SU-DHL-6 (cell line): ENCODE data around the gene SNX2.

ENCODE experiments used
- H2AFZ ChIP-seq: fragments of 200-600 bp; sonication (generic); 2 replicates; pipeline ENCODE4 v1.6.1; 2014; ENCODE audit warnings: low read depth, mild to moderate bottlenecking, moderate library complexity, mixed read lengths, antibody characterized with exemption, low read length; ENCODE audit not compliant: severe bottlenecking
- H3F3A ChIP-seq: fragments of 200-600 bp; shearing (Covaris generic); 2 replicates; pipeline ENCODE4 v1.6.0; 2016; ENCODE audit warnings: antibody characterized with exemption, mild to moderate bottlenecking; ENCODE audit not compliant: insufficient read depth
- H3K27ac ChIP-seq: fragments of 200-600 bp; sonication (generic); 2 replicates; pipeline ENCODE4 v1.5.1; 2016; ENCODE audit warnings: low read depth, mild to moderate bottlenecking, low read length, moderate library complexity, mixed read lengths
- H3K27me3 ChIP-seq: fragments of 200-600 bp; sonication (generic), shearing (Covaris generic); 2 replicates; pipeline ENCODE4 v1.6.0; 2014; ENCODE audit warnings: mild to moderate bottlenecking, low read length
- H3K36me3 ChIP-seq: fragments of 200-600 bp; sonication (generic); 2 replicates; pipeline ENCODE4 v1.6.1; 2014; ENCODE audit warnings: mild to moderate bottlenecking, low read length, mixed read lengths
- H3K4me2 ChIP-seq: fragments of 300-600, 200-600 bp; shearing (Covaris generic), sonication (generic); 2 replicates; pipeline ENCODE4 v1.6.0; 2014; ENCODE audit warnings: low read length, low read depth, mild to moderate bottlenecking; ENCODE audit not compliant: poor library complexity, severe bottlenecking
- H3K4me3 ChIP-seq: fragments of 200-600 bp; sonication (generic); 2 replicates; pipeline ENCODE4 v1.5.1; 2014; ENCODE audit warnings: antibody characterized with exemption, low read length, mild to moderate bottlenecking, mixed read lengths; ENCODE audit not compliant: insufficient read depth, poor library complexity, severe bottlenecking
- H3K79me2 ChIP-seq: fragments of 200-600 bp; sonication (generic); 2 replicates; pipeline ENCODE4 v1.6.1; 2014; ENCODE audit warnings: mild to moderate bottlenecking, low read length, moderate library complexity; ENCODE audit not compliant: insufficient read depth
- H3K9ac ChIP-seq: fragments of 200-600 bp; sonication (generic); 2 replicates; pipeline ENCODE4 v1.7.0; 2014; ENCODE audit warnings: mild to moderate bottlenecking, low read length
- H3K9me2 ChIP-seq: fragments of 200-600 bp; sonication (generic); replicated peaks from 2 replicates; pipeline ENCODE4 v1.6.1; 2014; ENCODE audit warnings: low read length; ENCODE audit not compliant: insufficient read depth
- H3K9me3 ChIP-seq: fragments of 200-600 bp; sonication (generic); 2 replicates; pipeline ENCODE4 v1.6.1; 2014; ENCODE audit warnings: low read length, mixed read lengths; ENCODE audit not compliant: insufficient read depth
- H4K20me1 ChIP-seq: fragments of 200-600 bp; sonication (generic); 2 replicates; pipeline ENCODE4 v1.6.1; 2014; ENCODE audit warnings: low read depth, mild to moderate bottlenecking, antibody characterized with exemption, low read length, moderate library complexity, mixed read lengths
- CTCF ChIP-seq: fragments of 200-600 bp; sonication (generic); IDR thresholded peaks from one replicate; pipeline ENCODE4 v1.5.1; 2017; ENCODE audit warnings: antibody characterized with exemption, mild to moderate bottlenecking, low read length, moderate library complexity; ENCODE audit not compliant: insufficient read depth, poor library complexity, severe bottlenecking
- EZH2phosphoT487 ChIP-seq: fragments of 200-600 bp; sonication (generic), shearing (Covaris generic); conservative IDR thresholded peaks from 2 replicates; pipeline ENCODE4 v1.6.1; 2018; ENCODE audit warnings: mild to moderate bottlenecking, antibody characterized with exemption, low read length, moderate library complexity, mixed read lengths

The SNX2 gene

GRCh38 chr5:122756264-122756911, 18.5 kb upstream of the SNX2 start:
- no peaks in the 10 kb centered on the region for H3K36me3 ChIP-seq
- H3K9me2 ChIP-seq: no peaks in the 10 kb centered on the region
- no peak overlapping the region for H3K4me3 ChIP-seq
- no peaks in the 10 kb centered on the region for H3K9me3 ChIP-seq
- no peak overlapping the region for H2AFZ ChIP-seq
- no peaks in the 10 kb centered on the region for H3F3A ChIP-seq
- H3K27ac ChIP-seq: no peak overlapping the region
- H3K9ac ChIP-seq: no peak overlapping the region
- TF ChIP-seq CTCF (no peak), EZH2phosphoT487 (no peak)
- H3K79me2 ChIP-seq: no peaks in the 10 kb centered on the region
- no peak overlapping the region for H3K4me2 ChIP-seq
- H3K27me3 ChIP-seq: no peaks in the 10 kb centered on the region
- H4K20me1 ChIP-seq: no peaks in the 10 kb centered on the region

GRCh38 chr5:122757285-122757684, 17.6 kb upstream of the SNX2 start:
- no peaks in the 10 kb centered on the region for H3K27me3 ChIP-seq
- H4K20me1 ChIP-seq: no peaks in the 10 kb centered on the region
- H3K36me3 ChIP-seq: no peaks in the 10 kb centered on the region
- no peaks in the 10 kb centered on the region for H3K9me3 ChIP-seq
- no peak overlapping the region for H3K27ac ChIP-seq
- H3K9ac ChIP-seq: no peak overlapping the region
- no peaks in the 10 kb centered on the region for H3K79me2 ChIP-seq
- no peak overlapping the region for H3K4me3 ChIP-seq
- TF ChIP-seq EZH2phosphoT487 (no peak), CTCF (no peak)
- no peaks in the 10 kb centered on the region for H3F3A ChIP-seq
- H2AFZ ChIP-seq: no peak overlapping the region
- H3K4me2 ChIP-seq: no peak overlapping the region
- no peaks in the 10 kb centered on the region for H3K9me2 ChIP-seq

- Histone ChIP-seq H3K9me3 (no peaks in the 10 kb centered on the region), H3K9me2 (no peaks in the 10 kb centered on the region), H4K20me1 (no peaks in the 10 kb centered on the region), H3F3A (no peaks in the 10 kb centered on the region), H2AFZ (no peak overlapping the region), H3K4me2 (no peak overlapping the region), H3K9ac (no peak overlapping the region), H3K27ac (no peak overlapping the region), H3K36me3 (no peaks in the 10 kb centered on the region), H3K79me2 (no peaks in the 10 kb centered on the region), H3K4me3 (no peak overlapping the region), H3K27me3 (no peaks in the 10 kb centered on the region)
- TF ChIP-seq EZH2phosphoT487 (no peak), CTCF (no peak)
Observed at GRCh38 chr5:122759241-122760070, 15.4 kb upstream of the SNX2 start.
